Bronchial epithelial cell (primary cell): ENCODE measurements around the gene RABGEF1. TPM values are rescaled to one million over a fixed set of nuclear protein-coding genes. Genes with fewer than 3 reads are reported as not detected.
"Not testable (repeated sequence)": the region's sequence is repeated elsewhere in the genome, so short reads cannot be mapped to it uniquely, and the experiment has no call there.

Source experiments
- DNase-seq: peaks from one replicate; pipeline ENCODE4 v3.0.0-alpha.2; 2010; ENCODE audit warnings: low read depth
- FAIRE-seq: peaks from 2 replicates; lab custom pipeline; 2011; peaks lifted over from hg19 to GRCh38; lab: Jason Lieb, UNC
- H3K27me3 ChIP-seq: 2 replicates; pipeline ENCODE4 v1.5.1; 2011; ENCODE audit warnings: low read length; ENCODE audit not compliant: control insufficient read depth, insufficient read depth
- H3K36me3 ChIP-seq: 2 replicates; pipeline ENCODE4 v1.5.1; 2011; ENCODE audit warnings: low read length; ENCODE audit not compliant: control insufficient read depth, insufficient read depth
- H3K4me3 ChIP-seq: 2 replicates; pipeline ENCODE4 v1.5.1; 2011; ENCODE audit warnings: mild to moderate bottlenecking, low read depth, low read length, control low read depth
- CTCF ChIP-seq: IDR thresholded peaks from 2 replicates; pipeline ENCODE4 v1.5.1; 2011; ENCODE audit warnings: mild to moderate bottlenecking, moderate library complexity, low read length, control low read depth, inconsistent platforms; ENCODE audit not compliant: insufficient read depth, severe bottlenecking
- total RNA-seq: library from RNA; depleted of rRNA; stranded (reverse); fragments of >200 nt; gene quantifications from 2 replicates; pipeline ENCODE4 v1.2.1, GENCODE V29; 2014

The RABGEF1 gene
- total RNA-seq, 1 donor from 2014 or later = 35.3 TPM

DNA sequence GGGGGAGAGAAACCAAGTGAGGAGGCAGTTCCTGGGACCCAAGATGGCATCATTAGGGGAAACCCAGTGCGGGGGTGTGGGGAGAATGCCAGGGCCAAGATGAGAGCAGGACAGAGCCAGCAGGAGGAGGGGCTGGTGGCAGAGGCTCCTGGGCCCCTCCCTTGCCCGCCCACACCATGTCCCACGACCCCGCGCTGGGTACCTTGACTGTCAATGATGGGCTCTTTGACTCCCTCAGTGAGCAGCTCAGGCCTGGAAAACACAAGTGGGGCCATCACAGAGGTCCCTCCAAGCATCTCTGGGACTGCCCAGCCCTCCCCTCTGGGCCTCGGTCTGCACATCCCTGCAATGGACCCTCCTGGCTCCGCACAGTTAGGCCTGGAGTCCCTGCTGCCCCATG, 75.4 kb downstream of the RABGEF1 start:
- TF ChIP-seq CTCF = no peak
- FAIRE-seq = no peak
- Histone ChIP-seq H3K36me3 (no peaks in the 10 kb centered on the region), H3K27me3 (no peaks in the 10 kb centered on the region), H3K4me3 (no peak overlapping the region)
- DNase-seq = no peak

- H3K4me3 ChIP-seq, H3K36me3 ChIP-seq, H3K27me3 ChIP-seq, FAIRE-seq: not testable (repeated sequence)
- peak; percentile 18 for DNase-seq
These were observed 76.1 kb downstream of the RABGEF1 start for GRCh38 chr7:66816658-66817057.

DNA sequence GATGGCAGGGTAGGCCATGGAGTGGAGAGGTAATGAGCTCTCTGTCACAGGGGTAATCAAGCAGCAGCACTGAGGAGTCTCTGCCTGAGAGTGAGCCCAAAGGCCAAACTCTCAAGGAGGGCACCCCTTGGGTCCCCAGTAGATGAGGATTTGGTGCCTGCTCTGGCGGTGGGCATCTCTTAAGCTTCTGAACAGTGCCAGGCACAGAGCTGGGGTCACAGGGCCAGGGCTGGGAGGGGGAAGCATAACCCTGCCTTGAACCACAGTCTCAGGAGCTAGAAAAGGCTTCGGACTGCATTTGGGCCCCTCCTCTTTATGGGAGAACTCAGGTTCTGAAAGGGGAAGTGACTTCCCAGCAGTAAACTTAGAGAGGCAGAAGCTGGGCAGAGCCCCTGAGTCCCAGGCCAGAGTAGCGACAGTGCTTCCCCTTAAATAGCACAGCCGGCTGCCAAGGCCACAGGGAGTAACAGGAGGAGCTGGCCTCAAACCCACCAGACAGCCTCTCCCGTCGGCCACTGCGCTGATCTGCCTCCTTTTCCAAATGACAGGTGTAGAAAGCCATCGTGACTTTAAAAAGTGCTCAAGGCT, 76.8 kb downstream of the RABGEF1 start:
- not testable (repeated sequence) for H3K36me3 ChIP-seq, FAIRE-seq, H3K27me3 ChIP-seq, H3K4me3 ChIP-seq, DNase-seq

- H3K27me3 ChIP-seq, DNase-seq, H3K36me3 ChIP-seq, H3K4me3 ChIP-seq, FAIRE-seq: not testable (repeated sequence)
These were observed 77.4 kb downstream of the RABGEF1 start for GRCh38 chr7:66817956-66818355.

DNA sequence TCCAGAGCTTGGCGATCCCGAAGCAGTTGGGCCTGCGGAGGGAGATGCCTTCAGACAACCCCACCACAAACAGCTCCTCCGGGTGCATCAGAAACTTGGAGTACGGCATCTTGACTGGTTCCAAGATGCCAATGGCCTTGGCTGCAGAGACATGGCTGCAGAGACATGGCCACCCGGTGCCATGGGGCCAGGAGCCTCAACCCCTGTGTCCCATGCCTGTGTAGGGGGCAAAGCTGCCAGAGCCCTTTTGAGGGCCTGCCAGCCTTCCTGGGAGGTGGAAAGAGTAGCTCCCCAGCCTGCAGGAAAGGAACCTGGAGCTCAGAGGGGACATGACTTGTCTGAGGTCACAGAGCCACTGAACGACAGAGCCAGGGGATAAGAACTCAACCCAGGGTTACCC, 83.5 kb downstream of the RABGEF1 start:
- H3K36me3 ChIP-seq = no peaks in the 10 kb centered on the region
- no peak overlapping the region for H3K4me3 ChIP-seq
- DNase-seq (no peak), FAIRE-seq (no peak)
- TF ChIP-seq CTCF = no peak
- no peaks in the 10 kb centered on the region for H3K27me3 ChIP-seq

DNA sequence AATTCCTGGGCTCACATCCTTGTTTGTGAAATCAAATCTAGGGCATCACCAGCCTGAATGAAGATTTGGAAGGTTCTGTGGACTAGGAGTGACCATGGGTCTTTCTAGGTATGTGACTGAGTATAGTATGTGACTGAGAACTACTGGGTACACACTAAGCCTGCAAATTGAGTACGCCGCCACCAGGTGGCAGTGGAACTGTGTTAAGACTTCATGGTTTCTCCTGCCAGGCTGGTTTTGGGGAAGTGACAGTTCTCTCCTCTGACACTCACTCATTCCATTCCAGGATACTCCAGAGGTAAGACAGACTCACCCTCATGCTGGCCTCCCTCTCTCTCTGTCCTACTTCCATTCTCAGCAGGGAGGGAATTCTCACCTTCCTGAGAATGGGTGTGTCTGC, 85.0 kb downstream of the RABGEF1 start:
- not testable (repeated sequence) for H3K27me3 ChIP-seq, H3K4me3 ChIP-seq, H3K36me3 ChIP-seq
- FAIRE-seq = peak; percentile 50
- TF ChIP-seq CTCF = peak; percentile 36
- DNase-seq = peak; percentile 18

GRCh38 chr7:66826649-66827048, 86.1 kb downstream of the RABGEF1 start:
- TF ChIP-seq CTCF = no peak
- FAIRE-seq (no peak), DNase-seq (no peak)
- Histone ChIP-seq H3K36me3 (no peaks in the 10 kb centered on the region), H3K4me3 (no peak overlapping the region), H3K27me3 (no peaks in the 10 kb centered on the region)

DNA sequence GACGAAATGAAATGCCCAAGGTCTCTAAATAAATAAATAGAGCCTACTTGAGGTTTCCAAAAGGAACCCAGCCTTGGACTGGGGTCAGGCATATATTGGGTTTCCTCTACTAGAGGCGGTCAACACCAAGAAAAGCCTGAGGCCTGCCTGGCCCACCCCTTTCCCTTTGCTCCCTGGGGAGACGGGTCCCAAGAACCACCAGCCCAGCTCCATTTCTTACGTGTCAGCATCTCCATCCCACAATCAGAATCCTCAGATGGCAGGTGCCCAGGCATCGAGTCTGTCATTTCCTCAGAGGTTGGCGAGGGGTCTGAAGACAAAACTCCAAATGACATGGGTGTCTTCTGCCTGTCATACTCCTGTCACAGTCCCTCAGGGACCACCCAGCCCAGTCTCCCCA, 90.4 kb downstream of the RABGEF1 start:
- FAIRE-seq, H3K27me3 ChIP-seq, H3K4me3 ChIP-seq, DNase-seq, H3K36me3 ChIP-seq: not testable (repeated sequence)
